ENCODE measurements around the gene ERMAP.

DNA sequence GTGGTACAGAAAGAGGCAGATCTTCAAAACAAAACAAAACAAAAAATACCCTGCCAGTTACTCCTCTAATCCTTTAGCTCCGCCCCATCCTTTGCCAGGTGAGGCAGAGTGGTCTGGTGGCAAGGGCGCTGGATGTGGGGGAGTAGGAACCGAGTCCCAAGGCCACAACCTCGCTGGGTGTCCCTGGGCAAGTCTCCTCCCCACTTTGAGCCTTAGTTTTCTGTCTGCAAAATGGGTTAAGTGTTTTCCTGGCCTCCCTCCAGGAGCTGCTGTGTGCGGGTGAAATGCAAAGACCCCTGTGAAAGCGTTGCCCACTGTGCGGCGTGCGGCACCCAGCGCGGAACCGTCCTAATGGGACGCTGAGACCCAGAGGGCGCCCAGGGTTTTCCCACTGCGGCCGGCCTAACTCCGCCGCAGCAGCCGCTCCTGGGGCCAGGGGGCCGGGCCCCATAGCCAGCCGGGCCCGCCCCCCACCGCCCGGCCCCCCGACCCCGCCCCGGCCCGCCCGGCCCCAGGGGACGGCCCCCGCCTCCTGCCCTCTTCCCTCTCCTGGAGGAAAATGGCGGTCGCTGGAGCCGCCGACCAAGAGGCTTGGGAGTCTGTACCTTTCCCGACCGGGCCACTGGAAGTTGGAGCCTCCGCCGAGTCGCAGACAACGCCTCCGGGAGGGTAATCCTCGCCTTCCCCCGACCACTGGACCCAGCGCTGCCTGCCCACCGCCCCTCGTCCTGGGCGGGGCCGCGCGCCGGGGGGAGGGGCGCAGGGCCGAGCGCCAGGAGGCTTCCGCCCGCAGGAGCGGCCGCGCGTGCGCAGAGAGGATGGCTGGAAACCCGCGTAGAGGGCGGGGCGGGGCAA is at the start of gene ERMAP, which contains the start of gene SVBP:
- TF ChIP-seq, protein P1, sequence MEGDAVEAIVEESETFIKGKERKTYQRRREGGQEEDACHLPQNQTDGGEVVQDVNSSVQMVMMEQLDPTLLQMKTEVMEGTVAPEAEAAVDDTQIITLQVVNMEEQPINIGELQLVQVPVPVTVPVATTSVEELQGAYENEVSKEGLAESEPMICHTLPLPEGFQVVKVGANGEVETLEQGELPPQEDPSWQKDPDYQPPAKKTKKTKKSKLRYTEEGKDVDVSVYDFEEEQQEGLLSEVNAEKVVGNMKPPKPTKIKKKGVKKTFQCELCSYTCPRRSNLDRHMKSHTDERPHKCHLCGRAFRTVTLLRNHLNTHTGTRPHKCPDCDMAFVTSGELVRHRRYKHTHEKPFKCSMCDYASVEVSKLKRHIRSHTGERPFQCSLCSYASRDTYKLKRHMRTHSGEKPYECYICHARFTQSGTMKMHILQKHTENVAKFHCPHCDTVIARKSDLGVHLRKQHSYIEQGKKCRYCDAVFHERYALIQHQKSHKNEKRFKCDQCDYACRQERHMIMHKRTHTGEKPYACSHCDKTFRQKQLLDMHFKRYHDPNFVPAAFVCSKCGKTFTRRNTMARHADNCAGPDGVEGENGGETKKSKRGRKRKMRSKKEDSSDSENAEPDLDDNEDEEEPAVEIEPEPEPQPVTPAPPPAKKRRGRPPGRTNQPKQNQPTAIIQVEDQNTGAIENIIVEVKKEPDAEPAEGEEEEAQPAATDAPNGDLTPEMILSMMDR (IDR thresholded peaks at IDR 0.05), result no peak
- TF ChIP-seq POLR2A (IDR thresholded peaks at IDR 0.05) (peak; percentile 48), POLR2AphosphoS5 (IDR thresholded peaks at IDR 0.05) (peak; percentile 5 to 69 (median 62)), EP300 (IDR thresholded peaks at IDR 0.05; ENCODE audit: low read depth) (no peak)
